Measurements from ENCODE around the gene MRGPRE. TPM values are rescaled to one million over a fixed set of nuclear protein-coding genes. Genes with fewer than 3 reads are reported as not detected.

Gene MRGPRE
- polyA plus RNA-seq, 1 donor (not counting 4 experiments of a cell fraction or from before 2014, with no cell fraction given), result not detected

GRCh38 chr11:3219281-3219892 is 12.8 kb downstream of the MRGPRE start:
- no peak overlapping the region for H3K9ac ChIP-seq (ENCODE audit: control insufficient read depth, extremely low read depth, insufficient read depth, low read length)
- H3K27ac ChIP-seq (ENCODE audit: control insufficient read depth, insufficient read depth, low read length), result no peak overlapping the region
- TF ChIP-seq EZH2 (IDR thresholded peaks at IDR 0.05; ENCODE audit: low read length), result no peak
- TF ChIP-seq CTCF (optimal IDR thresholded peaks at IDR 0.05 in 1 of 3, IDR thresholded peaks at IDR 0.05 in 1 of 3, conservative IDR thresholded peaks at IDR 0.05 in 1 of 3; ENCODE audit: extremely low read depth in 1 of 3, insufficient read depth in 2 of 3, low read length in 3 of 3), result no peak
- H3K9me3 ChIP-seq (ENCODE audit: control insufficient read depth, low read depth, low read length), result no peaks in the 10 kb centered on the region
- no peaks in the 10 kb centered on the region for H3K79me2 ChIP-seq (ENCODE audit: control insufficient read depth, insufficient read depth, low read length)
- H4K20me1 ChIP-seq (ENCODE audit: control insufficient read depth, extremely low read depth, insufficient read depth, low read length), result no peaks in the 10 kb centered on the region
- dilution Hi-C loops (cut with MboI; ENCODE audit: extremely low pct_ligation_motif_present, low sequenced_read_pairs), result no loop called here
- no peaks in the 10 kb centered on the region for H3K9me1 ChIP-seq (ENCODE audit: control insufficient read depth, extremely low read depth, insufficient read depth, low read length)
- H3K36me3 ChIP-seq (ENCODE audit: control insufficient read depth in 2 of 2, extremely low read depth in 1 of 2, insufficient read depth in 2 of 2, low read length in 2 of 2), result no peaks in the 10 kb centered on the region
- H3K27me3 ChIP-seq (ENCODE audit: control insufficient read depth, extremely low read depth, insufficient read depth, low read length), result peaks cover 56% of the 10 kb centered on the region
- no peak overlapping the region for H2AFZ ChIP-seq (ENCODE audit: control insufficient read depth, low read length)
- no peak overlapping the region for H3K4me2 ChIP-seq (ENCODE audit: control insufficient read depth, extremely low read depth, insufficient read depth, low read depth, low read length)
- H3K4me3 ChIP-seq (ENCODE audit: control insufficient read depth in 2 of 3, extremely low read depth in 1 of 3, insufficient read depth in 2 of 3, low read depth in 1 of 3, low read length in 3 of 3), result no peak overlapping the region
- DNase-seq (ENCODE audit: low read depth, low spot score) (no peak), FAIRE-seq (no peak)
- H3K4me1 ChIP-seq (ENCODE audit: control insufficient read depth, extremely low read depth, insufficient read depth, low read length), result no peaks in the 10 kb centered on the region

GRCh38 chr11:3218483-3219280 is 13.5 kb downstream of the MRGPRE start, which contains the start of gene MRGPRG:
Gene MRGPRG, minus strand, starts transcription at chr11:3218813. Its CDS starts 0 bp downstream, at chr11:3218813.
- Histone ChIP-seq H3K4me1 (ENCODE audit: control insufficient read depth, extremely low read depth, insufficient read depth, low read length) (no peaks in the 10 kb centered on the region), H3K79me2 (ENCODE audit: control insufficient read depth, insufficient read depth, low read length) (no peaks in the 10 kb centered on the region), H3K9me1 (ENCODE audit: control insufficient read depth, extremely low read depth, insufficient read depth, low read length) (no peaks in the 10 kb centered on the region), H3K27me3 (ENCODE audit: control insufficient read depth, extremely low read depth, insufficient read depth, low read length) (peaks cover 49% of the 10 kb centered on the region), H2AFZ (ENCODE audit: control insufficient read depth, low read length) (no peak within 1 kb of the TSS), H3K4me3 (ENCODE audit: control insufficient read depth in 2 of 3, extremely low read depth in 1 of 3, insufficient read depth in 2 of 3, low read depth in 1 of 3, low read length in 3 of 3) (no peak within 1 kb of the TSS), H3K9me3 (ENCODE audit: control insufficient read depth, low read depth, low read length) (no peaks in the 10 kb centered on the region), H4K20me1 (ENCODE audit: control insufficient read depth, extremely low read depth, insufficient read depth, low read length) (no peaks in the 10 kb centered on the region), H3K4me2 (ENCODE audit: control insufficient read depth, extremely low read depth, insufficient read depth, low read depth, low read length) (no peak within 1 kb of the TSS), H3K36me3 (ENCODE audit: control insufficient read depth in 2 of 2, extremely low read depth in 1 of 2, insufficient read depth in 2 of 2, low read length in 2 of 2) (no peaks in the 10 kb centered on the region), H3K27ac (ENCODE audit: control insufficient read depth, insufficient read depth, low read length) (no peak within 1 kb of the TSS), H3K9ac (ENCODE audit: control insufficient read depth, extremely low read depth, insufficient read depth, low read length) (no peak within 1 kb of the TSS)
- FAIRE-seq (no peak), DNase-seq (ENCODE audit: low read depth, low spot score) (no peak)
- no peak for TF ChIP-seq EZH2 (IDR thresholded peaks at IDR 0.05; ENCODE audit: low read length)
- no peak for TF ChIP-seq CTCF (optimal IDR thresholded peaks at IDR 0.05 in 1 of 3, IDR thresholded peaks at IDR 0.05 in 1 of 3, conservative IDR thresholded peaks at IDR 0.05 in 1 of 3; ENCODE audit: extremely low read depth in 1 of 3, insufficient read depth in 2 of 3, low read length in 3 of 3)
- dilution Hi-C loops (cut with MboI; ENCODE audit: extremely low pct_ligation_motif_present, low sequenced_read_pairs), result no loop called here

All from keratinocyte (primary cell).